OCI-LY3 (cell line): ENCODE results near the gene CHRDL2.

ENCODE experiments used
- EZH2phosphoT487 ChIP-seq: fragments of 200-600 bp; shearing (Covaris generic); IDR thresholded peaks from 2 replicates; pipeline ENCODE4 v1.6.1; 2018; ENCODE audit warnings: antibody characterized with exemption, mixed run types, low read depth
- TF ChIP-seq, protein P1 (sequence below): fragments of 200-600, 300-600 bp; sonication (generic); IDR thresholded peaks from 2 replicates; pipeline ENCODE4 v1.5.1; 2014; ENCODE audit warnings: antibody characterized with exemption, low read length, low read depth

DNA sequence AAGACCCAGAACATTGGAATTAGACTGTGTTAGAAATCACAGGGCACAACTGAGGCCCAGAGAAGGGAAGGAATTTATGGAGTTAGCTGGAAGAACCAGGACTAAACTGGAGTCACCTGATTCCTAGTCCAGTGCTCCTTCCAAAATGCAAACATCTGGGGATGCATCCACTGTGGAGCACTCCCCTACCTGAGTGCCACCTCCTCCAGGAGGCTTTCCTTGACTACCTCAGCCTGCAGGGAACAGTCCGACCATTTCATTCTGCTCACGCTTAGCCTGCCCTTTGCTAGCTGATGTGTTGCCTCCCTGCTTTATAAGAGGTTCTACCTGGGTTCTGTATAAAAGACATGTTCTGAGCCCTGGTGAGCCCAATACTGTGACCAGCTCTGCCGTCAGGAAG, 24.0 kb downstream of the CHRDL2 start:
- TF ChIP-seq, protein P1, sequence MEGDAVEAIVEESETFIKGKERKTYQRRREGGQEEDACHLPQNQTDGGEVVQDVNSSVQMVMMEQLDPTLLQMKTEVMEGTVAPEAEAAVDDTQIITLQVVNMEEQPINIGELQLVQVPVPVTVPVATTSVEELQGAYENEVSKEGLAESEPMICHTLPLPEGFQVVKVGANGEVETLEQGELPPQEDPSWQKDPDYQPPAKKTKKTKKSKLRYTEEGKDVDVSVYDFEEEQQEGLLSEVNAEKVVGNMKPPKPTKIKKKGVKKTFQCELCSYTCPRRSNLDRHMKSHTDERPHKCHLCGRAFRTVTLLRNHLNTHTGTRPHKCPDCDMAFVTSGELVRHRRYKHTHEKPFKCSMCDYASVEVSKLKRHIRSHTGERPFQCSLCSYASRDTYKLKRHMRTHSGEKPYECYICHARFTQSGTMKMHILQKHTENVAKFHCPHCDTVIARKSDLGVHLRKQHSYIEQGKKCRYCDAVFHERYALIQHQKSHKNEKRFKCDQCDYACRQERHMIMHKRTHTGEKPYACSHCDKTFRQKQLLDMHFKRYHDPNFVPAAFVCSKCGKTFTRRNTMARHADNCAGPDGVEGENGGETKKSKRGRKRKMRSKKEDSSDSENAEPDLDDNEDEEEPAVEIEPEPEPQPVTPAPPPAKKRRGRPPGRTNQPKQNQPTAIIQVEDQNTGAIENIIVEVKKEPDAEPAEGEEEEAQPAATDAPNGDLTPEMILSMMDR, result no peak
- TF ChIP-seq EZH2phosphoT487, result no peak
